ENCODE data around the gene JUNB. TPM values are rescaled to one million over a fixed set of nuclear protein-coding genes. Genes with fewer than 3 reads are reported as not detected.
A peak's percentile ranks its signal among the peaks of the same experiment; 100 is the strongest.

JUNB gene
- total RNA-seq, 3 donors from 2014 or later: 108 to 581 (median 320) TPM

DNA sequence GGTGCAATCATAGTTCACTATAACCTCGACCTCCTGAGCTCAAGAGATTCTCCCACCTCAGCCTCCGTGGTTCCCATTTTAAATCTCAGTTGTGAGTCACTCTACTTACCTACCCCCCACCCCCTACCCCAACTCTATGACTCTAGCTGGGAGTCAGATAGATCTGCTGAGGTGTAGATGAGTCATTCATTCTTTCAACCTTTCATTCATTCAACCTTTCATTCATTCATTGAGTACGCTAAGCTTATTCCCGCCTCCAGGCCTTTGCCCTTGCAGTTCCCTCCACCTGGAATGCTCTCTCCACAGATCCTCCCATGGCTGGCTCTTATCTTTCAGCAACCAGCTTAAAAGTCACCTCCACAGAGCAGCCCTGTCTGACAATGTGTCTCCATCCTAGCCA, 45.9 kb downstream of the JUNB start:
- Histone ChIP-seq H3K9me3 (no peaks in the 10 kb centered on the region), H3K27me3 (peaks cover 21 to 95% of the 10 kb centered on the region in 2 donors), H3K36me3 (no peaks in the 10 kb centered on the region), H3K27ac (no peak overlapping the region), H3K4me1 (peaks cover 10% of the 10 kb centered on the region in 2 donors), H3K4me3 (no peak overlapping the region)
- intact Hi-C loops (cut with DNase I; ENCODE audit: low total_unique reads): no loop called here
- no peak for TF ChIP-seq CTCF (IDR thresholded peaks at IDR 0.05)
- no peak for TF ChIP-seq POLR2A (IDR thresholded peaks at IDR 0.05)
- no peak for DNase-seq (ENCODE audit: low spot score in 2 of 2)

DNA sequence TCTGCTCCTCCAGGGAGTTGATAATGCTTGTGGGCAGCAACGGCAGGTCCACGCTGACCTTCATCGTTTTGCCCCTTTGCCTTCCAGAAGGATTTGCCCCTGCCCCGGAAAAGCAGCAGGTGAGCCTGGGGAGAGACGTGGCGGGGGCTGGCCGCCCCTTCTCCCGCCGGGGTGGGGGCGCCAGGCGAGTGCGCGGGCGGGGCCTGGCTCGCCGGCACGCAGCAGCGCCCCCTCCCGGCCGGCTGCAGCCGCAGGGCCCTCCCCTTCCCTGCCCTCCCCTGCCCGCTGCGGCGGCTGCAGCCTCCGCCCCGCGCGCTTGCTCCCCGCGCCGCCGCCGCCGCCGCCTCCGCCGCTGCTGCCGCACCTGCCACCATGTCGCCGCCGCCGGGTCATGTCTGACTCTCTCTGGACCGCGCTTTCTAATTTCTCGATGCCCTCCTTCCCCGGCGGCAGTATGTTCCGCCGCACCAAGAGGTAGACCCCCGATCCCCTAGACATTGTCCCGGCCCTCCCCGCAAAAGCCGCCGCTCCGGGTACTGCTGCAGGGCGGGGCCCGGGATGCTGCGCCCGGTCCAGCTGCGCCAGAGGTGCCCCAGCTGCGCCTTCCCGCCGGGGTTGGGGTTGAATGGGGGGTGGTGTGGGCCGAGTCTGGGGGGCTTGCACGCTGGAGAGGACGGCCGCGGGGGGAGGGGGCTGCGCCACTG, 47.0 kb downstream of the JUNB start, which contains the start of gene MAST1:
MAST1 (plus strand) TSS at position 334 of the 704 bp plus-strand sequence; CDS start at position 392, 58 bp downstream.
- H3K4me3 ChIP-seq: peak within 1 kb of the TSS in 2 of 3 donors; percentile 35 to 57
- no peak for TF ChIP-seq POLR2AphosphoS5 (IDR thresholded peaks at IDR 0.05)
- peak in 1 of 3 donors; percentile 32 for TF ChIP-seq CTCF (IDR thresholded peaks at IDR 0.05)
- no peak for TF ChIP-seq POLR2A (IDR thresholded peaks at IDR 0.05)
- no peaks in the 10 kb centered on the region for H3K9me3 ChIP-seq
- no peak for DNase-seq (ENCODE audit: low spot score in 2 of 2)
- no peak within 1 kb of the TSS for H3K27ac ChIP-seq
- H3K36me3 ChIP-seq: no peaks in the 10 kb centered on the region
- H3K4me1 ChIP-seq: peaks cover 9 to 10% of the 10 kb centered on the region in 2 donors
- intact Hi-C loops (cut with DNase I; ENCODE audit: low total_unique reads): no loop called here
- peaks cover 21 to 95% of the 10 kb centered on the region in 2 donors for H3K27me3 ChIP-seq

DNA sequence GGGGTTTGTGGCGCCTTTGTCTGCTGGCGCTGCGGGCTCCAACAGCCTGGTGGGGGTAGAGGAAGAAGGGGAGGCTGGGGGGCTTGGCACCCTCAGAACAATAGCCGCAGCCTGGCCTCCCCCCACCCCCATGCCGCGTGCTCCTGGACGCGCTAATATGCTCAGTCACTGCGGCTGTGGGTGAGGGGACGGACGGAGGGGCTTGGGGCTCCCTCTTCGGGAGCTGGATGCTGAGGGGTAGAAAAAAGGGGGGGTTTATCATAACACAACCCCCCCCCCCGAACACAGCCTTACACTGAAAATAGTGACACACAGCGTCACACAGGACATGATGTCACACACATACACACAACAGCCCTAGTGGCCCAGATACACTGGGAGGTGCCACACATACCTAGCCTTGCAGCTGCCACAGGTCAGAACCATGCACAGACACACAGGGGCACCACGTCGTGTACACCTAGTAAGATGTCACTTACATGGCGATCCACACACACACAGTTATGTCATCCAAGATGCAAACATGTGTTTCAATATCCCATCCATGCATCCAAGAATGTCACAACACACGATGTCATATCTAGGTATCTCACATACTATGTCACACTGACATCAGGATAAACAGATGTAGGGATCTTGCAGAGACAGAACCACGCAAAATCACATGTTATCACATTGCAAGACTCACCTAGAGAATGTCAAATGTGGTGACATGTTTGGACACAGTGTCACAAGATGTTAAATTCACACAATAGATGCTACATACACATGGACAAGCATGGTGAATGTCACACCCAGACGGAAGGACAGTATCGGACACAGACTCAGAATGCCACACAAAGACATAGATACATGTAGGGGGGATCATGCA, 47.8 kb downstream of the JUNB start:
- Histone ChIP-seq H3K27me3 (peaks cover 17 to 96% of the 10 kb centered on the region in 2 donors), H3K36me3 (no peaks in the 10 kb centered on the region), H3K27ac (no peak overlapping the region), H3K9me3 (no peaks in the 10 kb centered on the region), H3K4me3 (peak overlapping the region in 2 of 3 donors; percentile 35 to 57), H3K4me1 (peaks cover 4 to 6% of the 10 kb centered on the region in 2 donors)
- DNase-seq (ENCODE audit: low spot score in 2 of 2): no peak
- no peak for TF ChIP-seq POLR2A (IDR thresholded peaks at IDR 0.05)
- TF ChIP-seq POLR2AphosphoS5 (IDR thresholded peaks at IDR 0.05): no peak
- TF ChIP-seq CTCF (IDR thresholded peaks at IDR 0.05): no peak
- intact Hi-C loops (cut with DNase I; ENCODE audit: low total_unique reads): no loop called here

GRCh38 chr19:12840091-12841079, 49.1 kb downstream of the JUNB start:
- TF ChIP-seq POLR2AphosphoS5 (IDR thresholded peaks at IDR 0.05) (no peak), CTCF (IDR thresholded peaks at IDR 0.05) (no peak), POLR2A (IDR thresholded peaks at IDR 0.05) (no peak)
- H3K9me3 ChIP-seq: no peaks in the 10 kb centered on the region
- peak overlapping the region in 2 of 3 donors; percentile 23 to 24 for H3K4me3 ChIP-seq
- peak in 1 of 2 donors; percentile 44 for DNase-seq (ENCODE audit: low spot score in 2 of 2)
- H3K27ac ChIP-seq: no peak overlapping the region
- no peaks in the 10 kb centered on the region for H3K36me3 ChIP-seq
- intact Hi-C loops (cut with DNase I; ENCODE audit: low total_unique reads): loop anchor here (10.0 kb wide), 1 partner anchor 76 kb away; no protein-coding TSS in a partner anchor
- H3K4me1 ChIP-seq: peaks cover 4 to 6% of the 10 kb centered on the region in 2 donors
- peaks cover 13 to 85% of the 10 kb centered on the region in 2 donors for H3K27me3 ChIP-seq

Measured in breast epithelium (tissue), 4 donors.